Activated CD4-positive, alpha-beta T cell treated with anti-CD3 and anti-CD28 coated beads for 4 hours (primary cell): ENCODE results near the gene ECT2L.
A peak's percentile ranks its signal among the peaks of the same experiment; 100 is the strongest.

ENCODE experiments used
- DNase-seq, 2 donors: peaks; one replicate each; pipeline ENCODE4 v3.0.0-alpha.2; 2020

The ECT2L gene

GRCh38 chr6:138795809-138796603 is at the start of gene ECT2L:
Gene ECT2L (plus strand): TSS chr6:138796087. CDS start chr6:138813275, 17,188 bp downstream.
- DNase-seq, result no peak

DNA sequence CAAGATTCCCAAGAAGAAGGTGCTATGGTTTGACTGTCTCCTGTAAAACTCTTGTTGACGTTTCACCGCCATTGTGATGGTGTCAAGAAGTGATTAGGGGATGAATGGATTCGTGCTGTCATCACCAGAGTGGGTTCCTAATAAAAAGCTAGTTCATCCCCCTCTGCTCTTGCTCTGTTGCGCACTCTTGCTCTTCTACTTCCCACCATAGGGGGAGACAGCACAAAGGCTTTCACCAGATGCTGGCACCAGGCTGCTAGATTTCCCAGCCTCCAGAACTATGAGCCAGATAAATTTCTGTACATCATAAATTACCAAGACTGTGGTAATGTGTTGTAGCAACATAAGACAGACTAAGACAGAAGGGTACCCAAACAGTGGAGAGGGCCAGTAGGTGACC is 43.9 kb upstream of the ECT2L start:
- DNase-seq, result no peak

- DNase-seq, result no peak
Observed at GRCh38 chr6:138757136-138757535, 38.8 kb upstream of the ECT2L start.

DNA sequence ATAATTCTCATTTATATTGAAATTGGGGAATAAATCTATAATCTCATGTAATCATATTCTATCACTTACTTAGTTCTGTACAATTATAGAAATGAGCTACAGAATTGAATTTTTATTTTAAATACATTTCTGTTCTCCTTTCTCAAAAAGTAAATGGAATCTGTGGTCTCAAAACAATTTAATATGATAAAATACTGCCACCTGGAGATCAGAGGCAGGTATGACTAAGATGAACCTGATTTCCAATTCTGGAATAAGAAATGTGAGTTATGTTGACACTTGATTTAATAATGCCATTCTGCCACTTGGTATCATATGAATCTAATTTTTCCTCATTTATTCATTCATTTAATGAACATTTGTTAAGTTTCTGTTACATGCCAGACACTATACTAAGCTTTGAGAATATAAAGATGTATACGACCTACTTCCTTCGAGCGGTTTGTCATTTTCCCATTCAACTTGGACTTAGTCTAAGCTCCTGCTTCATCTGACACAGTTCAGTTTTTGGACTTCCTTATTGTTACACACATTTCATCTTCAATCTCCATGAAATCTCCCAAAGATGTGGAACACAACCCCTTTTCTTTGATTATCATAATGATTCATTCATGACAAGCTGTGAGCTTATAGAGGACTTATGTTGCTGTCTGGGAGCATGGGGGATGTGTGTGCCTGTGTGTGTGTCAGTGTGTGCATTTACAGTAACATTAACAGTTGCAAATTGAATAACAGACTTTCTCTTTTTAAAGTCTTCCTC is 29.8 kb upstream of the ECT2L start:
- DNase-seq, result no peak

DNA sequence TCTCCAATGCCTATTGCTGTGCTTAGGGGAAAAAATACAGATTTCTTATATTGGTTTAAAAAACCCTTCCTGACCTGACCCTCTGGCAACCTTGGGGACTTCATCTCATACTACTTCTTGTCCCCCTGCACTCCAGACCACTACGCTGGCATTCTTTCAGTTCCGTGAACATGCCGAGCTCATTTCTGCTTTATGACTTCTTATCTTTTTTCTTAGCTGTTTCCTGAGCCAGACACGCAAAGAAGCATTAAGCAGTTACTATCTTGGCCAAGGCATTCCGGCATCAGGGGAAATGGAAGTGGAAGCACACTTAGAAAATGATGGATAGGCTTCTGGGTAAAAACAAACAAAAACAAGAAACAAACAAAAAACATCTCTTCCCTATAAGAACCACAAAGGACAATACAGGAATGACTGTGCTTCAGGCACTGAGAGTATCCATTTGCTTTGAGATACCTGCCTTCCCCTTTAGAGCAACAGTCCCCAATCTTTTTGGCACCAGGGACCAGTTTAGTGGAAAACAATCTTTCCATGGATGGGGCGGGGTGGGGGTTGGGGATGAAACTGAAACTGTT is 26.7 kb upstream of the ECT2L start:
- DNase-seq, result no peak

DNA sequence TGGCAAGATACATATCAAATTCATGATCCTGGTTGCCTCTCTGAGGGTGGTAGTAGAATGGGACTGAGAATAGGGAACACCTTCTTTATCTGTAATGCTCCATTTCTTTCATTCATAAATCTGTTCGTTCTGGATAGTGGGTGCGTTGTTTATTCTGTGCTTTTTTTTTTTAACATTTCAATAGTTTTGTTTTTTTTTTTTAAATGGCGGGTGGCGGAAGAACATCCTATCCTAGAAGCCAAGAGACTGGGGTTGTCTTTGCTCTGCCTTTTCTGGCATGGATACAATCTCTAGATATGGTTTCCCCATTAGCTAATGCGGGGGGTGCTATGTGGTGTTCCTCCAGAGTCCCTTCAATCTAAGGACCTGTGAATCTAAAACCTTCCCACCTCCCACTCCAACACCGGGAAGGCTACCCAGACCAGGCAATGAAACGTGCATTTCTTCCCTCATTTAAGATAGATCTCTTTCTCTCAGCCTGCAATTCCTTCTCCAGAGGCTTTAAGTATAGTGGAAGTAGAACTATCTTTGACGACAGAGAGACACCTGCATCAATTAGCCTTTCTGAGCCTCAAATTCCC is 23.2 kb upstream of the ECT2L start:
- no peak for DNase-seq

DNA sequence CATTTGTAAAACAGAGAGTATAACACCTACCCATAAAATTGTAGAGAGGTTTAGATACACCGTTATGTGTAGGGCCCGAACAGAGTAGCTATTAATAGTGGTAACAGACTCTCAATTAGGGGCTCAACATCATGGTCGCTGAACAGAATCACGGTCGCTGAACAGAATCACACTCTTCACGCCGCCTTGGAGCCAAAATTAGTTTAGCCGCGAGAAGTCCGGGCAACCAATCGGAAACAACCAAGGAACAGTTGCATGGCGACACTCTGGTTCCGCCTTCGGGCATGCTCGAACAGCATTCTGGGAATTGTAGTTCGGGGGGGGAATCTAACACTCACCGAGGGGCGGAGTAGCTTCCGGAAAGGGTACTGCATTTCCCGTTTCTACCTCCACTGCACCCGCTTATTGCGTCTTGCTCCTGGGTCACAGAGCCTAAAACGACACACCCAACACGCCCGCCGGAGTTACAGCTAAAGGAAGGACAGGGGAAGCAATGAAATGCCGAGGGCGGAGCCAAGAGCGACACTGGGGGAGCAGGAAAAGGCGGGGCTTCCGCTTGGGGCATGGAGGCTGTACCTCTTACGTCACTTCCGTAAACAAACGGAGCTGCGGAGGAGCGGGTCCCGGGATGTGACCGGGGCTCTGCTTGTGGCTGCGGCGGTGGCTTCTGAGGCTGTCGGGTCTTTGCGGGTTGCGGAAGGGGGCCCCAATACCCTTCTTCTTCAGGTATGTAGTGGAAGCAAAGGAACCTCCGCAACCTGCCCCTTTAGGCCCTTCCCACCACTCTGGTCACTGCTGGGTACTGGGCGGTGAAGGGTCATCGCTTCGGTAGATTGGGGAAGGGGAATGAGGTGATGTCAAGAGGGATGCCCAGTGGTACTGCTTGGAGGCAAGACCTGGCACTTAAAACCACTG is 22.5 kb upstream of the ECT2L start, which contains the start of gene CCDC28A:
CCDC28A (plus strand) TSS at position 593 of the 915 bp plus-strand sequence. CDS start 2,352 bp downstream, outside the sequence.
- peak; percentile 93 to 94 for DNase-seq

DNA sequence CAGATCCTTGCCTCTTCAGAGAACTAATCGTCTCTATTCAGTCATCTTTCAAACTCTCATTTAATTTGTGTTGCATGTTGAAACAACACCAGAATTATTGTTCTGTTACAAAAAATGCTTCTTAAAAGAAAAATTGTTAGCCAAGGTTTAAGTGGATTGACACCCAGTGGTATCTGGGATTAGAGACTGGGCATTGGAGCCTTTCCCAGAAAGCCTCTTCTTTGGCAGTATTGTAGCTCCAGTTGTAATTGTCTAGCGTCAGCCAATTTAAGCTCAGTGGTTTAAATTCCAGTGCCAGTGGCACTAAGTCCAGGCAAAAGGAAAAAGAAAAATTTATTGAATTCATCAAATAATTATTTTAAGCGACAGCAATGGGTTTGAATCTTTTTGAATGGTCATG is 21.5 kb upstream of the ECT2L start:
- no peak for DNase-seq

DNA sequence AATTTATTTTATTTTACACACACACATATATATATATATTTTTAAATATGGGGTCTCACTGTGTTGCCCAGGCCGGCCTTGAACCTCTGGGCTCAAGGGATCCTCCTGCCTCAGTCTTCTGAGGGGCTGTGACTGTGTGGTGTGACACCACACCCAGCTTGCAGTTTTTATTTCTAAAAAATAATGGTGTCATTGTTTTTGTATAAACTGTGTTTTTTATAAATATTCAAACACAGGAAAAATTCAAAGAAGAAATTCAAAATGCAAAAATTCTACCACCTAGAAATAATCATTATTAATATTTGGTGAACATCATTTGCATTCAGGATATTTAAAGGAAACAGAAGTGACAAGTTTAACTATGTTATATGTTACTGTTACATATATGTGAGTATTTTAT is 19.2 kb upstream of the ECT2L start:
- no peak for DNase-seq

DNA sequence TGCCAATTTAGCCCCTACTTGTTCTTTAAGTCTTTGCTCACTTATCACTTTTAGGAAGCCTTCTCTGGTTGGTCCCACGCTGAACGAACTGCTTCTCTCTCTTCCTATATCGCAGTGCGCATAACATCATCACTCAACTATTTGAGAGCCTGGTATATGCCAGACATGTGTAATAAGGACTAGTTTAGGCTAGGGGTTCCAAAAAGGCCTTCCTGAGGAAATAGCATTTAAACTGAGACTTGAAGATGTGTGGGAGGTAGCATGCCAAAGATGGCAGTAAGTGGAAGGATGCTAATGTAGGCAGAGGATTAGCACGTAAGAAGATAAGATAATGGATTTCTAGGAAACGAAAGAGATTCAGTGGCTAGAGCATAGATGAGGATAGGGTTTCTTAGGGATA is 17.6 kb upstream of the ECT2L start:
- DNase-seq, result no peak

- DNase-seq, result no peak
Observed at GRCh38 chr6:138782243-138782642, 13.6 kb upstream of the ECT2L start.

DNA sequence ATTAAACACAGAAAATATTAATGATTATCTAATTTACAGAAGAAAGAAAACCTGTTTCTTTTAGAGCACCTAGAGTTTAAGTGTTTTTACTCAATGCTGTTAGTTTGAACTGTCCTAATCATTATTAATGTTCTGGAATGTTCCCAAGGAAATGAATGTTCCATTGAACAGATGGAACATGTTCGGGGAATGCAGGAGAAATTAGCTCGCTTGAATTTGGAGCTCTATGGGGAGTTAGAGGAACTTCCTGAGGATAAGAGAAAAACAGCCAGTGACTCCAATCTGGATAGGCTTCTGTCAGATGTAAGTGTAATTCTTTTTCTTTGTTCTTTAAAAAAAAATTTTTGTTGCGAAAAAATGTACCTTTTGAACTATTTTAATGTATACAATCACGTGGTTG is 10.8 kb upstream of the ECT2L start:
- DNase-seq, result no peak

DNA sequence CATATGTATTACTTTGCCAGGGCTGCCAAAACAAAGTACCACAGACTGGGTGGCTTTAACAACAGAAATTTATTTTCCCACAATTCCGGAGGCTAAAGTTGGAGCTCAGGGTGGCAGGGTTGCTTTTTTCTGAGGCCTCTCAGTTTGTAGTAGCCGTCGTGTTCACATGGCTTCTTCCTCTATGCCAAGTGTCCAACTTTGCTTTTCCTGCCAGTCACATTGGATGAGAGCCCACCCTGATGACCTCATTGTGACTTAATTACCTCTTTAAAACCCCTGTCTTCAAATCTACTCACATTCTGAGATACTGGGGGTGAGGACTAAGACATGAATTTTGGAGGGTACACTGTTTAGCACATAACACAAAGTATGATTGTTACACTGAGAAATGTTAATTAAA is 9.9 kb upstream of the ECT2L start:
- DNase-seq, result no peak

- DNase-seq, result no peak
Observed at GRCh38 chr6:138787138-138787537, 8.7 kb upstream of the ECT2L start.

GRCh38 chr6:138796771-138797170 is 884 bp downstream of the ECT2L start:
- DNase-seq, result no peak

DNA sequence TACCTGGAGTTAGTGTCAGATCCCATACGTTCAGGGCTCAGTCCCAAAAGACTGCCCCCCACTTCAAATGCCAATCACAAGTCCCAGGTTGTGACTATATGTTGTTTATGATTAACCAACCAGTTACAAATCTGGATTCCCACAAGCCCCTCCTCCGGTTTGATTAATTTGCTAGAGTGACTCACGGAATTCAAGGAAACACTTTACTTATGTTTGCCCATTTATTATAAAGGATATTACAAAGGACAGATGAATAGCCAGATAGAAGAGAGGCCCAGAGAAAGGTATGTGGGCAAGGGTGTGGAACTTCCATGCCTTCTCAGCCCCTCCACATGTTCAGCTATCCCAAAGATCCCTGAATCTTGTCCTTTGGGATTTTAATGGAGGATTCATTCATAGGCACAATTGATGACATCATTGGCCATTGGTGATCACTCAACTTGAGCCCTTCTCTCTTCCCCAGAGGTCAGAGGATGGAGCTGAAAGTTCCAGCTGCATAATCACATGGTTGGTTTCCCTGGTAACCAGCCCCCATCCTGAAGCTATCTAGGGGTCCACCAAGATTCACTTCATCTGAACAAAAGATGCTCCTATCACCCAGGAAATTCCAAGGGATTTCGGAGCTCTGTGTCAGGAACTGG is 2.0 kb downstream of the ECT2L start:
- DNase-seq, result no peak

DNA sequence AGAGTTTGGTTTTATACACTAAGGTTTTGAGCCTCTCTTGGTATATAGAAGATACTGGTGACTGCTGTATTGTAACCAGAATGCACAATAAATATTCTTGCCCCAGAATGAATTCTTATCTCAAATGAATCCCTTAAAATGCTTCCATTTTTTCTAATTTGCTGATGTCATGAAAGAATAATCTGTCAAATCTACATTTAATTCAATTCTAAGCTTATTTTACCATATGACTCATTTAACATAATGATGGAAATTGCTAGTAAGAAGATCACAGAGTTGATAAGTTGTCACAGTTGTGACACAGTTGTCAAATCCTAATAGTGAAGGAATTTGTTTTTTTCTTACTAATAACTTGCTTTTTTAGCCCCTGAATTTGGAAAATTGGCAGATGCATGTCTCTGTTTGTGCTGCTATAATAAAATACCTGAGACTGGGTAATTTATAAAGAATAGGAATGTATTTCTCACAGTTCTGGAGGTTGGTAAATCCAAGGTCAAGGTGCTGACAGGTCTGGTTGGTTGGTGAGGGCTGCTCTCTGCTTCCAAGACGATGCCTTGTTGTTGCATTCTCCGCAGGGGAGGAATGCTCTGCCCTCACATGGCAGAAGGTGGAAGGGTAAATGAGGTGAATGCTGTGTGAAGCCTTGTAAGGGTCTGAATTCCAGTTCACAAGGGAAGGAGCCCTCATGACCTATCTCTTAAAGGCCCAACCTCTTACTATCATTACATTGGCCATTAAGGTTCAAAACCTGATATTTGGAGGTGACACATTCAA is 4.7 kb downstream of the ECT2L start:
- DNase-seq, result no peak

- DNase-seq, result no peak
Observed at GRCh38 chr6:138803331-138803730, 7.4 kb downstream of the ECT2L start.

DNA sequence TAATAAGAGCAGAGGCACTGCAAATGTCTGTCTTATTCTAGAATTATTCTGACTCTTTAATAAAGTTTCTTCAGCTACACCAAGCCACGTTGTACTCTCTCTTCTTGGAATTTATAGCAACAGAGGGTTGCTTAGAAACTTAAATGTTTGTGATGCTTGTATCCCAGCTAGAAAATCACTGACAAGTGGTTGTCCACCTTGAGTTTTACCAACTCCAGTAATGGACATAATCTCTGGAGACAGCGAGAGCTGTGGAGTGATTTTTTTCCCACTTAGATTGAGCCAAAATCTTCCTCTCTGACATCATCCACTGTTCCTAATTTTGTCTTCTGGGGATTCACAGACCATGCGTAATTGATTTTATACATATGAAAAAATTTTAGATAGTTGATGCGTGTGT is 8.0 kb downstream of the ECT2L start:
- DNase-seq, result no peak

DNA sequence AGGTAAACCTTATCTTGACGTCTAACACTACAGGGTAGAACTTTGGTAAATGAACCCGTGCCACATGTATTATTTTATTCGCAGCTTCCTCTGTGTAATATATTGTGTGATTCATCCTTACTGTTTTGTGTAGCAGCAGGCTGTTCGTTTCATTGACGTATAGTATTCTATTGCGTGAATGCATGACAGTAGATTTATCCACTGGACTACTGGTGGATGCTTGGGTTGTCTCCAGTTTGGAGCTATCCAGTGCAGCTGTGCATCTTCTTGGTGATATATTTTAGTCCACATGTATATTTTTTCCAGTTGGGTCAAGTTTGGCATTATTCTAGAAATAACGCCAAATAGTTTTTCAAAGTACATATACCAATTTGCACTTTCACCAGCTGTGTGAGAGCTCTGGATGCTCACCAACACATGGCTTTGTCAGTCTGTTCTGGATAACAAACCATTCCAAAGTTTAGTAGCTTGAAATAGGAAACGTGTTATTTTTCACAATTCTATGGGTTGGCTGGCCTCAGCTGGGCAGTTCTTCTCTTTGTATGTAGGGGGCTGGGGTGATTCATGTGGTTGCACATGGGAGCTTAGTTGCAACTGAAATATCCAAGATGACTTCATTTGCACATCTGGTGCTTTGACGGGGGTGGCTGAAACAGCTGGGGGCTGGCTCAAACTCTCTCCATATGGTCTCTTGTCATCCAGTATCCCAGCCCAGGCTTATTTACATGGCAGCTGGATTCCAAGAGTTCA is 9.3 kb downstream of the ECT2L start:
- DNase-seq, result no peak
